IPS DF 19.7 (cell line): ENCODE measurements around the gene DMXL1.

Experiments used
- DNase-seq: peaks from one replicate; pipeline ENCODE4 v3.0.0-alpha.2; 2013; ENCODE audit warnings: low read depth, low spot score

Gene DMXL1

DNA sequence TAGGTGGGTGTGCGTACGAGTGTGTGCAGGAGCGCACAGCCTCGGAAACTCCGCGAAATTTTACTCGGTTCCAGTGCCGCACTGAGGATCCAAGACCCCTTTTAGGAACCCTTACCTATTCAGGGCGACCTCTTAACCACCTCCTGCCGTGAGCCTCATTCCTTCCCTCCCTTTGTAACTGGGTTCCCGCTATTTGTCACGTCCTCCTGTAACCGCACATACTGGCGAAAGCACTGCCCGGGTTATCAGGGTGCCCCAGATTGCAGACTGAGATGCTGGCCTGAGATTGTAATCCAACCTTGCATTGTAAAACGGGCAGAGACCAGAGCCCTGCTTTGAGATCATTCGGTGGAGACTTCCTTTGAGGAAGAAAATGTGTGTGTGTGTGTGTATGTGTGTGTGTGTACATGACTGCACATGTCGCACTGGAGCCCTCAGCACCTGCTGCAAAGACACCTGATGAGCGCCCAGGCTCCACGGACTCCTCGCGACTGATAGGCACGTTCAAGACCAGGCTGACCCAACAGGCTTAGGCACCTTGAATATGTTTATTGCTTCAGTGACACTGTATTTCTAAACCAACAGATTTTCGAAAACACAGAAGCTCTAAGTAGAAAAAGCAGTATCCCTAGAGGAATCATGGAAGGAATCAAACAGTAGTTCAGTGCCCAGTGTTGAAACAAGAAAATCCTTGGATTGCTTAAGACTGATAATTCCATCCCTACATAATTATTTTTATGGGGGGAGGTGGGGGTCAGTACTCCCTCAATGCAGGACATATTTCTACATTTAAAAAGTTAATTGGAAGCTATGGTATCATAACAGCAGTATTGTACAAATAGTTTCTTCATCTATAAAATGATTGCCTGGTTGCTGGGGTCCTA is 198.4 kb downstream of the DMXL1 start:
- no peak for DNase-seq

GRCh38 chr5:119270121-119270565 is 199.3 kb downstream of the DMXL1 start:
- no peak for DNase-seq

DNA sequence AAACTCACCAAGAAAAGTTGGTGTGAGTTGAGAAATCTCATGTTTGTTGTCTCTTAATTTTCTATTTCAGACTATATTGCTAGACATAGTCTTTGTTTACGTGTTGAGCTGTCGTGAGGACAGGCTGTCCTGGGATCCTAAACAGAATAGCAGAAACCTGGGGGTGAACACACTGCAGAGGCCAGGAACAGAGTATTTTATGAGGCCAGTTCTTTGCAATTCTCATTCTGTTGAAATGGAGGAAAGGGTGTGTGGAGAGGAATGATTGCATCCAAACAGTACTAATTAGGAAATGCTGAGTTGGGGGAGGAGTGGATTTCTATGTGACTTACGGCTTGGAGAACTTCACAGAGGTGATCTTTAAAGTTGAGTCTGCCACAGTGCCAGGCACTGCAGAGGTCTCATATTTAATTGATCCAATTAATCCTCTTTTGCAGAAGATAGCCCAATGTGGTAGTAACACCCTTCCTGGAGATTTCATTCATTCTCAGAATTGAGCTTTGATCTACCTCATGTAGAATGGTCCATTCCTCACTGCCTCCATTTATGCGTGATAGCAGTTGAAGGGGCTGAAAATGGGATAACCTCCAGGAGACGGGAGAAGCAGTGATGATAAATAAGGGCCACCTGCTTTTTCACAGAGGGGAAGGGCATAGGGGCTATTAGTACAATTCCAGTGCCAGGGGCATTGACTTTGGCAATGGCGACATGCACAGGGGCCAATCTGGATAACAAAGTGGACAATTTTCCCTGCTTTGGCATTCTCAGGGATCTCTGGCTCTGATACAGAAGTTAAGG is 200.3 kb downstream of the DMXL1 start:
- no peak for DNase-seq

DNA sequence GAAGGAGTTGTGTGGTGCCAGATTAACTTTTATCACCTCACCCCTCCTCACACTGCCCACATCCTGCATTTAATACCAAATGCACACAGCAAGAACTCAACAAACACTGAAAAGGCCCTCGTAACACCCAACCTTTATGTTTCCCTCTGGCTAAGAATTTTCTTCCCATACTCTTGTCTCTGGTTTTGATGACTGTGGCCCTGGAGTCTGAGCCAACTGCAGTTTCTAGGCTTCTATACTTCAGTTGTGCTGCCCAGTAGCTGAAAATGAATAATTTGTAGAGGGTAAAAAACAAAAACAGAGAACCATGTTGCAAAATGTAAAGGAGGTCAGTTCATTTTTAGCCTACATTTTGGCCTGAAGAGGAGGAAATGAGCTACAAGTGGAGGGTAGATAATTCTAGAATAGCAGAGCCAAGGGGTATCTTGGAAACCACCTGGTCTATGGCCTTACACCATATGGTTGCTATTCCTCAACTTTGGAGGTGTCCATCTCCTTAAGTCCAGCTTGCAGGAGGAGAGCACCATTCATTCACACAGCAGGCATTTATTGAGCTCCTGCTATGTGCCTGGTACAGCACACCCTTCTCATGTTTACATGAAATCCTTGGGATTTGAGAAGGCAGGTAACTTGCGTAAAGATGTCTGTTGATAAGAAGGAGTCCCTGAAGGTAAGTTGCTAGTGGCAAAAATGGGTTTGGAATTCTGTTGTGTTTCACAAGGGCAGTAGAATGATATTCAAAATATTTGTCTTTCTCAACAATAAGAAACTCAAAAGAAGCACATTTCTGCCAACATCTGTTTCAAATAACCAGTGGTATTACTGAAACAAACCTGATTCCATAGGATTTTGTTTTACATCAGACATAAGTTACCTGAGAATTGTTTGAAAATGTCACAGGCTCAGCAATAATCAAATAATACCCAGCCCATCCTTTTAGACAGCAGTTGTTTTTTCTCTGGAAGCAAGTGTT is 201.2 kb downstream of the DMXL1 start:
- DNase-seq, result no peak

DNA sequence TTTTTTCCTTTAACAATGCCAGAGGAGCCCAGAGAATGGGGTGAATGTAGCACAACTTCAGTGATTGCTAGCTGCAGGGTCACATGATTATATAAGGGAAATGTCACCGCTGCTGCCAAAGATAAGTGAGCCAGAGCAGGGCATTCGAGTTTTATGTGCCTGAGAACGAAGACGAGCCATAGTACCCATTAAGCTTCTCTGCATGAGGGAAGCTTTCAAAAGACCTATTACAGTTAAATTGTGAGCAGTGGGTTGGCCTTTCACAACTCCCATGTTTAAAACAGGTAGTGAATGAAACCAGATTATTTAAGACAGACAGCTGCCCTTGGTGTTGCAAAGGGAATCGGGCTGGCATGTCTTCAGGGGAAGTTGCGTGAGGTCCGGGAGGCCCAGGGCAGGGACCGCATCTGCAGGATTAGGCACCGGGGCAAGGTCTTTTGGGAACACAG is 202.5 kb downstream of the DMXL1 start:
- no peak for DNase-seq

GRCh38 chr5:119274030-119274766 is 203.3 kb downstream of the DMXL1 start:
- DNase-seq, result no peak

- no peak for DNase-seq
Measured at GRCh38 chr5:119274767-119275130, 203.9 kb downstream of the DMXL1 start.

- no peak for DNase-seq
Measured at GRCh38 chr5:119275146-119275545, 204.3 kb downstream of the DMXL1 start.

- no peak for DNase-seq
Measured at GRCh38 chr5:119275601-119276173, 204.8 kb downstream of the DMXL1 start.

- DNase-seq, result no peak
Measured at GRCh38 chr5:119276978-119277377, 206.1 kb downstream of the DMXL1 start.

- no peak for DNase-seq
Measured at GRCh38 chr5:119279093-119279492, 208.2 kb downstream of the DMXL1 start.

DNA sequence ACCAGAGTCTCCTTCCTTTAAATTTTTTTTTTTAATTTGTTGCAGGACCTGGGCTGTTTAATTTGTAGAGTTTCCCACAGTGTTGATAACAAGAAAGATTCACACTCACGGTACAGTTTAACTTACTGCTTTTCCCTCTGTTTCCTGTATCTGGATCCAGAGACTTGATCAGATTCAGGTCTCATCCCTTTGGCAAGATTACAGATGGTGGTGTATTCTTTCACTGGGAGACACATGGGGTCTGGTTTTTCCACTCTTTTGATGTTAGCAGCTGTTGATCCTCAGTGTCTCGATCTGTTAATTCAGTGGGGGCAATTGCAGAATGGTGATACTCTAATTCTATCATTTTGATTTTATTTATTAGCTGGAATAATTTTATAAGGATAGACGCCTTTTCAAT is 209.5 kb downstream of the DMXL1 start:
- DNase-seq, result no peak

DNA sequence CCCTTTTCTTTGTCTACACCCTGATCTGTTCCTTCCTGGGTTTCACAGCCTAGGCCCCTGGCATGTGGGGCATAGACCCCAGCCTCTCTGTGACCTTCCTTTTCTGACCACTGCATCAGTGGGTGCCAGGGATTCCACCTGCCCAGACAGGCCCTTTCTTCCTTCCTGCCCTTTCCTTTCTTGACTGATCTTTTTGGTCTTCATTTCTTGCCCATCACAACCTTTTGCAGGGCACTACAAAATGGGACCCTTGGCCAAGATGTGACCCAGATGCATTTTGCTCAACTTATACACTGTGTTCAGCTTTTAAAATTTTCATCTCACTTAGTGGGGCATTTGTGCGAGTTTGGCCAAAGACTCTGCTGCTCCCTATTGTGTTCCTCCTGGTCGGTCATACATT is 211.7 kb downstream of the DMXL1 start:
- DNase-seq, result no peak

DNA sequence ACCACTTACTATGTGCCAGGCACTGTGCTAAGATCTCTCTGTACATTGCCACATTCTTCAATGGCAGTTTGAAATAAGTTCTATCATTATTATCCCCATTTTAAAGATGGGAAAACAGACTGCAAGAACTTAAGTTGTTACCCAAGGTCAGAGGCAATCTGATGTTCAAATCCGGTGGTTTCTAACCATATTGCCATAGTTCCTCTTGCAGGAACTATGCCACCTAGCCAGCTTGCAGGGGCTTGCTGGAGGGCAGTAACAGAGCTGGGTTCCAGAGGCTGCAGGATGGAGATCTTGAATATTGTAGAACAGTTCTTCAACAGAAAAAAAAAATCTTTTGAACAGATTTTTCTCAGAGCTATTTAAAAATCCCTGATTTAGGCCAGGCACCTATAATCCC is 213.1 kb downstream of the DMXL1 start:
- no peak for DNase-seq

GRCh38 chr5:119285070-119285916 is 214.4 kb downstream of the DMXL1 start:
- DNase-seq, result no peak

- no peak for DNase-seq
Measured at GRCh38 chr5:119286511-119287488, 215.9 kb downstream of the DMXL1 start.

DNA sequence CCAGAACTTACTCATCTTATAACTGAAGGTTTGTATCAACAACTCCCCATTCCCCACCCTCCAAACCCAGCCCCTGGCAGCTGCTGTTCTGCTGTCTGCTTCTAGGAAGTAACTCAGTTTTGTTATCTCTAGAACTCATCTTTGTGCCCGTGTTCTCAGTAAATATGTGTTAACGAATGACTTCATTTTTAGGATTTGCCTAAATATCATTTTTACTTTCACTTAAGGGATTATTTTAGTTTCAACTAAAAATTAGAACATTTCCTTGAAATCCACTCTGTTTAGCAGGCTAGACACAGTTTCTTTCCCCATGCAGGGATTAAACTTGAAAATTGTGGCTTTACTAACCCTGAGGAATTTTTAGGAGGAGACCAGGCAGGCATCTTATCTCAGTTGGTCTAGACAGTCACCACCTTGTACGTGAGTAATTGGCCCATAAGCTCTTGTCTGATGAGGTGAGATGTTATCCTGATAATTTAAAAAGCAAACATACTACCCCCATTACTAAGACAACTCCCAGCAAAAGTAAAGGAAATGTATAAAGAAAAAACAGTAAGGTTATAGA is 216.7 kb downstream of the DMXL1 start:
- DNase-seq, result no peak
